ENCODE data around the gene TDRD1.
A peak's percentile ranks its signal among the peaks of the same experiment; 100 is the strongest.

The TDRD1 gene

DNA sequence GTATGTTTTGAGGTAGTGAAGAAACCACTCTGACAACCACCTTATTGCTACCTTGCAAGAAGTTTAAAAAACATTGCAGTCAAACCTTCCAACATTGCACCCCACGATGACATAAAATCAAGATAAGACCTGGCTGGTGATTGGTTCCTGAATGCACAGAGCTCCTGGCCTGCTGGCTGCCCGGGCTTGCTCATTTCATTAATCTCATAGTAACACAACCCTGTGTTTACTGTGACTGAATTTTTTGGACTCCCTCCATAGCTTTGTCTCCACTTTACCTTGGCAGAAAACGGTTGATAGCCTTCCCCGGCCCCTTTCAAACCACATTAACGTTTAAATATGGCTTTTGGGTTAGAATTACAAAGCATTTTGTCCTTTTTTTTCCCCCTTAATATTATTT is 87.4 kb downstream of the TDRD1 start:
- 0 out of 2 replicates have a peak, but pooled peaks have one; percentile 24 for TF ChIP-seq NFIC (IDR thresholded peaks at IDR 0.05)
- TF ChIP-seq, protein P1, sequence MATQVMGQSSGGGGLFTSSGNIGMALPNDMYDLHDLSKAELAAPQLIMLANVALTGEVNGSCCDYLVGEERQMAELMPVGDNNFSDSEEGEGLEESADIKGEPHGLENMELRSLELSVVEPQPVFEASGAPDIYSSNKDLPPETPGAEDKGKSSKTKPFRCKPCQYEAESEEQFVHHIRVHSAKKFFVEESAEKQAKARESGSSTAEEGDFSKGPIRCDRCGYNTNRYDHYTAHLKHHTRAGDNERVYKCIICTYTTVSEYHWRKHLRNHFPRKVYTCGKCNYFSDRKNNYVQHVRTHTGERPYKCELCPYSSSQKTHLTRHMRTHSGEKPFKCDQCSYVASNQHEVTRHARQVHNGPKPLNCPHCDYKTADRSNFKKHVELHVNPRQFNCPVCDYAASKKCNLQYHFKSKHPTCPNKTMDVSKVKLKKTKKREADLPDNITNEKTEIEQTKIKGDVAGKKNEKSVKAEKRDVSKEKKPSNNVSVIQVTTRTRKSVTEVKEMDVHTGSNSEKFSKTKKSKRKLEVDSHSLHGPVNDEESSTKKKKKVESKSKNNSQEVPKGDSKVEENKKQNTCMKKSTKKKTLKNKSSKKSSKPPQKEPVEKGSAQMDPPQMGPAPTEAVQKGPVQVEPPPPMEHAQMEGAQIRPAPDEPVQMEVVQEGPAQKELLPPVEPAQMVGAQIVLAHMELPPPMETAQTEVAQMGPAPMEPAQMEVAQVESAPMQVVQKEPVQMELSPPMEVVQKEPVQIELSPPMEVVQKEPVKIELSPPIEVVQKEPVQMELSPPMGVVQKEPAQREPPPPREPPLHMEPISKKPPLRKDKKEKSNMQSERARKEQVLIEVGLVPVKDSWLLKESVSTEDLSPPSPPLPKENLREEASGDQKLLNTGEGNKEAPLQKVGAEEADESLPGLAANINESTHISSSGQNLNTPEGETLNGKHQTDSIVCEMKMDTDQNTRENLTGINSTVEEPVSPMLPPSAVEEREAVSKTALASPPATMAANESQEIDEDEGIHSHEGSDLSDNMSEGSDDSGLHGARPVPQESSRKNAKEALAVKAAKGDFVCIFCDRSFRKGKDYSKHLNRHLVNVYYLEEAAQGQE (IDR thresholded peaks at IDR 0.05; ENCODE audit: low read depth) = no peak

DNA sequence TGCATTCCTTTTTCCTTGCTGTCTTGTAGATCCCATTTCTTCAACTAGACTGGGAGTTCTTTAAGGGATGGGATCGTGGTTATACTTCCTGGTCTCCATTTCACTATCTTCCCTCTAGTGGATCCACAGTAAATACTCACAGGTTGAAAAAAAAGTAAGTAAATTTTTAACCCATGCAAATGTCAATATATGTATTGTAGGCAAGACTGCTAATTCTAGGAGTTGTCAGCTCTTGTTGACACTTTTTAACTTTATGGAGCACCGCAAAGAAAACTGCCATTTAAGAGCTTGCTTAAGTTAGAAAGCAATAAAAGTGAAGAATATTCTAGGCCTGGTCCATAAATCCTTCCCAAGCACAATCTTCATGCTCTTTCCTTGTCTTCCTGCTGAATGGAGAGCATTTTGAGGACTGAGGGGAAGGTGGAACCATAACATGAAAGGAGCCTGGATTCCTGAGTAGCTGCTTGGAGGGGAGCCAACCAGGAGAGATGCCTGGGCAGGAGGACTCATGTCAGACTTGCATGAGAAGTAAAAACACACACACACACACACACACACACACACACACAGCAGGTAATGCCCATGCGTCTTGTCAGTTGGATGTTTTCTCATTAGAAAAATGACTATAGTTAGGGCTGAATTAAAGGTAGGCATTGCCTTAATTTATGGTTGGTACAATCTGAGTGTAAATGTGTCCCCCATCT is 92.1 kb downstream of the TDRD1 start:
- TF ChIP-seq NFIC (IDR thresholded peaks at IDR 0.05) = peak; percentile 9; the same call in 1 of the 2 replicates
- TF ChIP-seq ZBTB7A (IDR thresholded peaks at IDR 0.05; ENCODE audit: low read depth) = no peak
- TF ChIP-seq TEAD4 (IDR thresholded peaks at IDR 0.05) = 0 out of 2 replicates have a peak, but pooled peaks have one; percentile 31

DNA sequence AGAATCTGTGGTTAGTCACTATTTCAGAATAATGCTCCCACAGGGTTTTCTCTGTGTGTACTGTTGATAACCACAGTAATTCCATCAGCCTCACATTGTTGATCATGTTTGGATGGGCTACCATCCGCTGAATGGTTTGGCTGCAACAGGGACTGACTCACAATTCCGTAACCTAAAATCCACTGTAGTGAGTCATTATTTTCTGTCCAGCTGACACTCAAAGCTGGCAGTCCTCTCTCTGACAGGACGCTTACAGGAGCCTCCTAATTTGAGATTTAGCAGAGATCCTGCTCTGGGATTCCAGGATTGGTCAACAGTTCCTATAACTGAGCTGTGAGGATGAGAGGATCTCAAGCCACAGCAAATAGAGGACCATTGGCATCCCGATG is 92.6 kb downstream of the TDRD1 start:
- TF ChIP-seq, protein P2, sequence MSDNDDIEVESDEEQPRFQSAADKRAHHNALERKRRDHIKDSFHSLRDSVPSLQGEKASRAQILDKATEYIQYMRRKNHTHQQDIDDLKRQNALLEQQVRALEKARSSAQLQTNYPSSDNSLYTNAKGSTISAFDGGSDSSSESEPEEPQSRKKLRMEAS (IDR thresholded peaks at IDR 0.05) = no peak
- TF ChIP-seq RAD21 (IDR thresholded peaks at IDR 0.05; ENCODE audit: low read depth) (no peak), ZBTB7A (IDR thresholded peaks at IDR 0.05; ENCODE audit: low read depth) (no peak), TAF1 (IDR thresholded peaks at IDR 0.05; ENCODE audit: low read depth) (no peak), FOXM1 (IDR thresholded peaks at IDR 0.05; ENCODE audit: borderline replicate concordance, low read depth) (no peak), TCF12 (IDR thresholded peaks at IDR 0.05; ENCODE audit: low read depth) (no peak), CEBPB (IDR thresholded peaks at IDR 0.05) (no peak), TEAD4 (IDR thresholded peaks at IDR 0.05) (peak; percentile 47; the same call in 1 of the 2 replicates)
- TF ChIP-seq, protein P3, sequence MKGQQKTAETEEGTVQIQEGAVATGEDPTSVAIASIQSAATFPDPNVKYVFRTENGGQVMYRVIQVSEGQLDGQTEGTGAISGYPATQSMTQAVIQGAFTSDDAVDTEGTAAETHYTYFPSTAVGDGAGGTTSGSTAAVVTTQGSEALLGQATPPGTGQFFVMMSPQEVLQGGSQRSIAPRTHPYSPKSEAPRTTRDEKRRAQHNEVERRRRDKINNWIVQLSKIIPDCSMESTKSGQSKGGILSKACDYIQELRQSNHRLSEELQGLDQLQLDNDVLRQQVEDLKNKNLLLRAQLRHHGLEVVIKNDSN (IDR thresholded peaks at IDR 0.05) = no peak

DNA sequence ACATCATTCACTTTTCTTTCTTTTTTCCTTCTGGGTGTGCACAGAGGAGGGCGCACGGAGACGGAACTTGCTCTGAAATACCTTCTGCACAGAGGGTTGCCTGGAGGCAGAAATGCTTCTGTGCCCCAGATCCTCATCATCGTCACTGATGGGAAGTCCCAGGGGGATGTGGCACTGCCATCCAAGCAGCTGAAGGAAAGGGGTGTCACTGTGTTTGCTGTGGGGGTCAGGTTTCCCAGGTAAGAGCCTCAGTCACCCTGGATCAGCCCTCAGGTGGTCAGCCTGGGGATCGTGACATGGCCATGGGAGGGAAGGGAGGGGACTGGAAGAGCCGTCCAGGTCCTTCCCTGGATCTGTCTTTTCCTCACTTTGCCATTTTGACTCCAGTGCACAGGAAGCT is 93.5 kb downstream of the TDRD1 start:
- TF ChIP-seq CEBPB (IDR thresholded peaks at IDR 0.05) (no peak), EP300 (IDR thresholded peaks at IDR 0.05; ENCODE audit: borderline replicate concordance) (no peak), TCF12 (IDR thresholded peaks at IDR 0.05; ENCODE audit: low read depth) (no peak), ZBTB7A (IDR thresholded peaks at IDR 0.05; ENCODE audit: low read depth) (no peak), TEAD4 (IDR thresholded peaks at IDR 0.05) (no peak), TAF1 (IDR thresholded peaks at IDR 0.05; ENCODE audit: low read depth) (no peak), FOXM1 (IDR thresholded peaks at IDR 0.05; ENCODE audit: borderline replicate concordance, low read depth) (no peak), CREB1 (IDR thresholded peaks at IDR 0.05; ENCODE audit: low read depth) (no peak), EGR1 (IDR thresholded peaks at IDR 0.05) (no peak), NFIC (IDR thresholded peaks at IDR 0.05) (no peak), YY1 (IDR thresholded peaks at IDR 0.05; ENCODE audit: low read depth) (no peak)
- TF ChIP-seq, protein P1 (IDR thresholded peaks at IDR 0.05; ENCODE audit: low read depth) = no peak
- TF ChIP-seq, protein P2 (IDR thresholded peaks at IDR 0.05) = no peak
- TF ChIP-seq, protein P3 (IDR thresholded peaks at IDR 0.05) = no peak

DNA sequence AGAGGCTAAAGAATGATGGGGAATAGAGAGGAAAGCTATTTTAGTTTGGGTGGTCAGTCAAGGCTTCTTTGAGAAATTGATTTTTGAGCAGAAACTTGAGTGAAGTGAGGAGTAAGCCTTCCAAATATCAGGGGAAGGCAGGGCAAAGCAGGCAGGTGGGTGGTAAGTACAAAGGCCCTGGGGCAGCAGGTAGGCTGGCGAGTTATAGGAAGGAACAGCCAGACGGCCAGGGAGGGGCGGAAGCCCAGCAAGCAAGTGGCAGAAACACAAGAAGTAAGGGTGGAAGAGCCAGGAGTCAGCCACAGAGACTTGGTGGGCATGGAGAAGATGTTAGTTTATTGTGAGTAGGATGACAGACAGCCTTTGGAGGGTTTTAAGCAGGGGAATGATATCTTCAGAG is 94.8 kb downstream of the TDRD1 start:
- no peak for TF ChIP-seq TAF1 (IDR thresholded peaks at IDR 0.05; ENCODE audit: low read depth)
- no peak for TF ChIP-seq TEAD4 (IDR thresholded peaks at IDR 0.05)
- TF ChIP-seq ZBTB7A (IDR thresholded peaks at IDR 0.05; ENCODE audit: low read depth) = no peak
- no peak for TF ChIP-seq EP300 (IDR thresholded peaks at IDR 0.05; ENCODE audit: borderline replicate concordance)
- no peak for TF ChIP-seq EGR1 (IDR thresholded peaks at IDR 0.05)
- no peak for TF ChIP-seq FOXM1 (IDR thresholded peaks at IDR 0.05; ENCODE audit: borderline replicate concordance, low read depth)
- TF ChIP-seq CREB1 (IDR thresholded peaks at IDR 0.05; ENCODE audit: low read depth) = no peak
- TF ChIP-seq CEBPB (IDR thresholded peaks at IDR 0.05) = no peak
- TF ChIP-seq TCF12 (IDR thresholded peaks at IDR 0.05; ENCODE audit: low read depth) = no peak
- TF ChIP-seq NFIC (IDR thresholded peaks at IDR 0.05) = no peak
- TF ChIP-seq, protein P2 (IDR thresholded peaks at IDR 0.05) = no peak
- TF ChIP-seq, protein P3 (IDR thresholded peaks at IDR 0.05) = no peak

All from Ishikawa (cell line).